PFSK-1 (cell line): ENCODE data around the gene NRXN3.

ENCODE experiments used
- FOXP2 ChIP-seq: optimal IDR thresholded peaks from 2 replicates; pipeline ENCODE3; 2011; ENCODE audit warnings: borderline replicate concordance, control low read depth, inconsistent platforms; ENCODE audit not compliant: insufficient read depth; ENCODE audit errors: extremely low read length, extremely low read depth
- POLR2AphosphoS5 ChIP-seq: IDR thresholded peaks from 2 replicates; pipeline ENCODE4 v1.6.1; 2012; ENCODE audit warnings: low read depth, mild to moderate bottlenecking, control low read depth, low read length, moderate library complexity
- REST ChIP-seq, 2 experiments: IDR thresholded peaks; 2 replicates each; pipeline versions ENCODE4 v1.6.1 to v1.8.0; 2011 to 2012; ENCODE audit warnings: low read depth in 2 of 2, low read length in 2 of 2, control low read depth in 1 of 2, inconsistent platforms in 1 of 2, mild to moderate bottlenecking in 1 of 2, moderate library complexity in 1 of 2; ENCODE audit not compliant: insufficient read depth in 1 of 2
- SIN3A ChIP-seq: IDR thresholded peaks from 2 replicates; pipeline ENCODE4 v1.6.1; 2012; ENCODE audit warnings: mild to moderate bottlenecking, low read length, moderate library complexity, borderline replicate concordance; ENCODE audit not compliant: insufficient read depth
- TAF1 ChIP-seq: IDR thresholded peaks from 2 replicates; pipeline ENCODE4 v1.6.1; 2012; ENCODE audit warnings: low read length, control low read depth, borderline replicate concordance; ENCODE audit not compliant: insufficient read depth

The NRXN3 gene

GRCh38 chr14:78618368-78618767, 448.2 kb downstream of the NRXN3 start:
- TF ChIP-seq TAF1 (no peak), FOXP2 (no peak), POLR2AphosphoS5 (no peak)

GRCh38 chr14:78627114-78627513, 456.9 kb downstream of the NRXN3 start:
- TF ChIP-seq TAF1 (no peak), REST (IDR thresholded peaks at IDR 0.05; ENCODE audit: insufficient read depth in 1 of 2, low read depth in 2 of 2, low read length in 2 of 2) (no peak), FOXP2 (no peak), POLR2AphosphoS5 (no peak), SIN3A (no peak)

- no peak for TF ChIP-seq REST (IDR thresholded peaks at IDR 0.05; ENCODE audit: insufficient read depth in 1 of 2, low read depth in 2 of 2, low read length in 2 of 2)
- TF ChIP-seq TAF1, result no peak
- TF ChIP-seq SIN3A, result no peak
- no peak for TF ChIP-seq FOXP2
- TF ChIP-seq POLR2AphosphoS5, result no peak
These were observed 461.4 kb downstream of the NRXN3 start for GRCh38 chr14:78631551-78631950.

- TF ChIP-seq FOXP2, result no peak
- no peak for TF ChIP-seq REST (IDR thresholded peaks at IDR 0.05; ENCODE audit: insufficient read depth in 1 of 2, low read depth in 2 of 2, low read length in 2 of 2)
- no peak for TF ChIP-seq TAF1
- no peak for TF ChIP-seq POLR2AphosphoS5
- no peak for TF ChIP-seq SIN3A
These were observed 463.6 kb downstream of the NRXN3 start for GRCh38 chr14:78633752-78634151.

DNA sequence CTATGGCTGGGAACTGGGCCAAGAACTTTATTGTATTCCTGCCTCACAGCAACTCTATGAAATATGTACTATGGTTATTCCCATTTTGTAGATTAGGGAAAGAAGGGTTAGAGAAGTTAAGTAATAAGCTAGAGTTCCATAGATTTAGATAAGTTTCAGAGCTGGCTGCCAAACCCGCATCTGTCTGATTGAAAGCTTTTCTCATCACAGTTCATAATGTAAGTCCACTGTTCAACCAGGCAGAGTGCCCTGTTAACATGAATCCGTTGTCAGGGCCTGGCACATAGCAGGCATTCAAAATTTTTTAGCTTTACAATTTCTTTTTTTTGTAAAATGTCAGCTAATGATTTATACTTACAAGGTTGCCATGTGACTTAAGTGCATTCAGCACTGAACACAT, 467.3 kb downstream of the NRXN3 start:
- TF ChIP-seq REST (IDR thresholded peaks at IDR 0.05; ENCODE audit: insufficient read depth in 1 of 2, low read depth in 2 of 2, low read length in 2 of 2), result no peak
- TF ChIP-seq POLR2AphosphoS5, result no peak
- no peak for TF ChIP-seq TAF1
- TF ChIP-seq FOXP2, result no peak
- no peak for TF ChIP-seq SIN3A
